Testis (tissue), 2 donors: Measurements from ENCODE around the gene KDM5C.

Experiments
- POLR2A ChIP-seq: fragments of 450-650 bp; IDR thresholded peaks from one replicate; pipeline ENCODE4 v1.6.1; 2017; ENCODE audit warnings: antibody characterized with exemption, mild to moderate bottlenecking, moderate library complexity
- TF ChIP-seq, protein P1 (sequence below), 3 experiments: fragments of 450-650 bp in 2 of 3; fragments of 200-600 bp in 1 of 3; sonication (generic) in 1 of 3; IDR thresholded peaks; one replicate each; pipeline ENCODE4 v1.5.1; 2016 to 2019; ENCODE audit warnings: antibody characterized with exemption in 3 of 3, mild to moderate bottlenecking in 2 of 3, moderate library complexity in 1 of 3

DNA sequence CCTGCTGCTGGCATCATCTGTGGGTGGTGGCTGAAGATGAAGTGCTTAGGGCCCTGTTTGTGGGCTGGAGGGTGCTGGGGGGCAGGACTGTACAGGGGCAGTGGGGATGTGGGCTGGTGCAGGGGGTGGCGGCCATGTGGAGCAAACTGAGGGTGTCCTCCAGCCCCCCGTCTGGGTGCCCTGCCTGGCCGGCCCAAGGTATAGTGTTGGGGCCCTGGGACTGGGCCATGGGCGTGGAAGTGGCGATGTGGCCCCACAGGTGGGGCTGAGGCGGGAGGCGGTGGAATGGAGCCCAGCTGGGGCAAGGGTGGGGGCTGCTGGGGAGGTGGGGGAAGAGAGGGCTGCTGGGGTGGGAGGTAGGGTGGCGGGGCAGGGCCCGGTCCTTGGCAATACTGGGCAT, 9.5 kb upstream of the KDM5C start:
- TF ChIP-seq, protein P1, sequence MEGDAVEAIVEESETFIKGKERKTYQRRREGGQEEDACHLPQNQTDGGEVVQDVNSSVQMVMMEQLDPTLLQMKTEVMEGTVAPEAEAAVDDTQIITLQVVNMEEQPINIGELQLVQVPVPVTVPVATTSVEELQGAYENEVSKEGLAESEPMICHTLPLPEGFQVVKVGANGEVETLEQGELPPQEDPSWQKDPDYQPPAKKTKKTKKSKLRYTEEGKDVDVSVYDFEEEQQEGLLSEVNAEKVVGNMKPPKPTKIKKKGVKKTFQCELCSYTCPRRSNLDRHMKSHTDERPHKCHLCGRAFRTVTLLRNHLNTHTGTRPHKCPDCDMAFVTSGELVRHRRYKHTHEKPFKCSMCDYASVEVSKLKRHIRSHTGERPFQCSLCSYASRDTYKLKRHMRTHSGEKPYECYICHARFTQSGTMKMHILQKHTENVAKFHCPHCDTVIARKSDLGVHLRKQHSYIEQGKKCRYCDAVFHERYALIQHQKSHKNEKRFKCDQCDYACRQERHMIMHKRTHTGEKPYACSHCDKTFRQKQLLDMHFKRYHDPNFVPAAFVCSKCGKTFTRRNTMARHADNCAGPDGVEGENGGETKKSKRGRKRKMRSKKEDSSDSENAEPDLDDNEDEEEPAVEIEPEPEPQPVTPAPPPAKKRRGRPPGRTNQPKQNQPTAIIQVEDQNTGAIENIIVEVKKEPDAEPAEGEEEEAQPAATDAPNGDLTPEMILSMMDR (IDR thresholded peaks at IDR 0.05), result no peak
- no peak for TF ChIP-seq POLR2A
